OCI-LY3 (cell line): ENCODE data around the gene KLHL3.

ENCODE experiments used
- EZH2phosphoT487 ChIP-seq: fragments of 200-600 bp; shearing (Covaris generic); IDR thresholded peaks from 2 replicates; pipeline ENCODE4 v1.6.1; 2018; ENCODE audit warnings: antibody characterized with exemption, mixed run types, low read depth
- TF ChIP-seq, protein P1 (sequence below): fragments of 200-600, 300-600 bp; sonication (generic); IDR thresholded peaks from 2 replicates; pipeline ENCODE4 v1.5.1; 2014; ENCODE audit warnings: antibody characterized with exemption, low read length, low read depth

DNA sequence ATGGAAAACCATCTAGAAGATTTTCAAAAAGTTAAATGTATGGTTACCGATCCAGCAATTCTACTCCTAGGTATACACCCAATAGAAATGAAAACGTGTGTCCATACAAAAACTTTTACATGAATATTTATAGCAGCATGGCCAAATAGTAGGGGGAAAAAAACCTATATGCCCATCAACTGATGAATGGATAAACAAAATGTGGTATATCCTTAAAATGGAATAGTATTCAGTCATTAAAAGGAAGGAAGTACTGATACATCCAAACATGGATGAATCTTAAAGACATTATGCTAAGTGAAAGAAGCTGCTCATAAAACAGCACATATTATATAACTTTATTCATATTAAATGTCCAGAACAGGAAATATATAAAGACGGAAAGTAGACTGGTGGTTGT is 143.6 kb downstream of the KLHL3 start:
- TF ChIP-seq, protein P1, sequence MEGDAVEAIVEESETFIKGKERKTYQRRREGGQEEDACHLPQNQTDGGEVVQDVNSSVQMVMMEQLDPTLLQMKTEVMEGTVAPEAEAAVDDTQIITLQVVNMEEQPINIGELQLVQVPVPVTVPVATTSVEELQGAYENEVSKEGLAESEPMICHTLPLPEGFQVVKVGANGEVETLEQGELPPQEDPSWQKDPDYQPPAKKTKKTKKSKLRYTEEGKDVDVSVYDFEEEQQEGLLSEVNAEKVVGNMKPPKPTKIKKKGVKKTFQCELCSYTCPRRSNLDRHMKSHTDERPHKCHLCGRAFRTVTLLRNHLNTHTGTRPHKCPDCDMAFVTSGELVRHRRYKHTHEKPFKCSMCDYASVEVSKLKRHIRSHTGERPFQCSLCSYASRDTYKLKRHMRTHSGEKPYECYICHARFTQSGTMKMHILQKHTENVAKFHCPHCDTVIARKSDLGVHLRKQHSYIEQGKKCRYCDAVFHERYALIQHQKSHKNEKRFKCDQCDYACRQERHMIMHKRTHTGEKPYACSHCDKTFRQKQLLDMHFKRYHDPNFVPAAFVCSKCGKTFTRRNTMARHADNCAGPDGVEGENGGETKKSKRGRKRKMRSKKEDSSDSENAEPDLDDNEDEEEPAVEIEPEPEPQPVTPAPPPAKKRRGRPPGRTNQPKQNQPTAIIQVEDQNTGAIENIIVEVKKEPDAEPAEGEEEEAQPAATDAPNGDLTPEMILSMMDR: no peak
- TF ChIP-seq EZH2phosphoT487: no peak
